Measurements from ENCODE around the gene UGT1A10.
"Not testable (repeated sequence)": the region's sequence is repeated elsewhere in the genome, so short reads cannot be mapped to it uniquely, and the experiment has no call there.

The UGT1A10 gene

GRCh38 chr2:233692648-233693047 lies 56.4 kb downstream of the UGT1A10 start, which contains the start of gene UGT1A6:
UGT1A6 (plus strand) TSS chr2:233692890; CDS start chr2:233693005, 115 bp downstream.
- DNase-seq (ENCODE audit: low read depth, low spot score): no peak

DNA sequence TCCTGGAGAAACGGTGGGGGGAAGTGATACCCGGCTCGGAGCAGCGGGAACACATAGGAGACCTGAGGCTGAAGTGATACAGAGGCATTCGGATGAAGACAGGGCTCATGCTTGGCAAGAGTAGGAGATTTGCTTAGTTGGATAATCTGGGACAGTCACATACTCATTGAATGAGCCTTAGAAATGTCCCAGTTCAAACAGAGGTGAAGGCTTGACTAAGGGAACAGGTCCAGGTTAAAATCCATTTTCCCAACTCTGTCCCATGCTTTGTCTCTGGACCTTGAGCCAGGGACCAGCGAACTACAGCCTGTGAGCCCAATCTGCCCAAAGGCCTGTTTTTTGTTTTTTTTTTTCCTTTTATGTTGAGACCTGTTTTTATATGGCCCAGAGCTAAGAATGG lies 57.7 kb downstream of the UGT1A10 start:
- no peak for DNase-seq (ENCODE audit: low read depth, low spot score)

GRCh38 chr2:233698740-233699139 lies 62.5 kb downstream of the UGT1A10 start:
- DNase-seq (ENCODE audit: low read depth, low spot score): no peak

DNA sequence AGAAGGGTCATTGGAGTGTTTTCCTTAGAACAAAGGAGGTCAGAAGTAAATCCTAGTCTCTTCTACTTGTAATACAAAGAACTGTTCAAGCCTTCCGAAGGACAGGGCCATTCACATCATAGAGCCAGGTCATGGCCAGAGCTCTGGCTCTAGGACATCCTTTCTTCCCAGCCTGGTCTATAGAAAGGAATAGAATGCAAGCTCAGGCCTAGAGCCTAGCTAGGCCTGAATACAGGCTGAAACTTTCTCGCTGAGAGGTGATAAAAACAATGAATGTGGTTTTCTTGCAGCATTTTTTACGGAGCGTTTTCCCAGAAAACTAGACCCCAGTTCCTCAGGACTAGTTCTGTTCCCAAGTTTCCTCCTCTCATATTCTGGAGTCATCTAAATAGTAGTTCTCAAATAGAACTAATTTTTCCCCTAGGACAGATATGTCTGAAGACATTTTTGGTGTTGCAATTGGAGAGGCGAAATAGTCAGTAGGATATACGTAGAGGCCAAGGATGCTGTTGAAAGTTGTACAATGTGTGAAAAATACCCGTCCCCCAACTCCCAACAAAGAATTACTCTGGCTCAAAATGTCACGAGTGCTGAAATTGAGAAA lies 63.3 kb downstream of the UGT1A10 start:
- no peak for DNase-seq (ENCODE audit: low read depth, low spot score)

- DNase-seq (ENCODE audit: low read depth, low spot score): no peak
Observed at GRCh38 chr2:233700028-233700635, 63.9 kb downstream of the UGT1A10 start.

GRCh38 chr2:233700842-233701241 lies 64.6 kb downstream of the UGT1A10 start:
- not testable (repeated sequence) for DNase-seq (ENCODE audit: low read depth, low spot score)

- no peak for DNase-seq (ENCODE audit: low read depth, low spot score)
Observed at GRCh38 chr2:233702238-233702637, 66.0 kb downstream of the UGT1A10 start.

DNA sequence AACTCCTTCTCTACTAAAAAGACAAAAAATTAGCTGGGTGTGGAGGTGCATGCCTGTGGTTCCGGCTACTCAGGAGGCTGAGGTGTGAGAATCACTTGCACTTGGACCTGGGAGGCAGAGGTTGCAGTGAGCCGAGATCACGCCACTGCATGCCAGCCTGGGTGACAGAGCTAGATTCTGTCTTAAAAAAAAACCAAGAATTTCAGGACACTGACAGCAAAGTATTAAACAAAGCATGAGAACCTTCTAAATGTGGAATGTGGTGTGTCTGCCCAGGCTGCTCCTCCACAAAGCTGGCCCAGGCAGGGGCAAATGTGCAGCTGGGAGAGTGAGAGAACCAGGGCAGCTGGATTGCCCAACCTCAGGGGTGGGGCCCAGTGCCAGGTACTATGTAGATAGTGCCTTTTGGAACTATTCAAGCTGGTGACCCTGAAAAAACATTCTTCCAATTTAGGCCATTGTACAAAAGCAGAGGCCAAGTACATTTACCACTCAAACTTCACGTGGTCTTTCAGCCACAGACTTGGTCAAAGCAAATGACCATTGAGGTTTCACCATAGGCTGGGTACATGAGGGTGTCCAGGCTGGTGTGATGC lies 69.8 kb downstream of the UGT1A10 start:
- no peak for DNase-seq (ENCODE audit: low read depth, low spot score)

DNA sequence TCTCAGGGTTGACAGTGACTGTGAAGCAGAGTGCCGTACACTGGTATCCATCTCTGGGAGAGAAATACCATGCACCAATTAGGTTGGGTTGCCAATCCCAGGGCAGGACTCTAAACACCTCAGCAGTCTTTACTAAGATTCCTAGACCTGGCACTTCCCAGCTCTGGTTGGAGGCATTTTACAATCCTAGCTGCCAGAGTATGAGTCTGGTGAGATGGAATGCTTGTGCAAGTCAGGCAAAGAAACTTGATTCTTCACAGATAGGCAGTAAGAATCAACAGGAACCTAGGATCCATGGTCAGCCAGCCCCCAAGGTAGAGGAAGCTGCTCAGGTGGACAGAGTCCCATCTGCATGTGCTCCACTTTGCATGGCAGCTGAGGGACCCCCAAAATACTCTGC lies 70.5 kb downstream of the UGT1A10 start:
- no peak for DNase-seq (ENCODE audit: low read depth, low spot score)

- no peak for DNase-seq (ENCODE audit: low read depth, low spot score)
Observed at GRCh38 chr2:233707940-233708644, 71.8 kb downstream of the UGT1A10 start.

GRCh38 chr2:233708942-233709341 lies 72.7 kb downstream of the UGT1A10 start:
- no peak for DNase-seq (ENCODE audit: low read depth, low spot score)

DNA sequence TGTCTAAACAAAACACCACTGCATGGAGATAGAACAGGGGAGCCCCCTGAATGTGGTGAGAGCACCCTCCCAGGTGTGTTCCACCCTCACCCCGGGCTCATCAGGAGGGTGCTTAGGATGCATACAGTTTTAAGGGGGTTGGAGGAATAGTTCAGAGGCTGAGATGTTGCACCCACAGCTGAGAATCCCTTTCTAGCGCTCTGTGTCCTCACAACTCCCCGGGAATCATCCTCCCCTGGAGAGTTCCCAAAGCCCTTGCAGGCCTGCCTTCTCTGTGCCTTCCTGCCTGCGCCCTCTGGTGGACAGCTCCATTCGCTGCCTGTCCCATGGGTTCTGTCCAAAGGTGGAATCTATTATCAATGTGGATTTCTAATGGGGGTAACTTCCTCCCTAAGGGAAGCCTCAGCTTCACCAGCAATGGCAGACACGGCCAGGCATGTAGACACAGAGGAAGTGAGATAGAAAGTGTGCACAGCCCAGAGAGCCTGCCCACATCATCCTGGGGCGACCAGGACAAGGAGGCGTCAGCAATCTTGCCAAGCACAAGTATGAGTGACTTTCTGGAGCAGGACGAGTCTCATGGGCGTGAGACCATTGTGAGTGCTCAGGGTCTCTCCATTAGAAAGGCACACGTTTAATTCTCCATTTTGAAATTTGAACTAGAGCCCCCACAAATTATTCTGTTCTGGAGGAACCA lies 75.2 kb downstream of the UGT1A10 start:
- DNase-seq (ENCODE audit: low read depth, low spot score): peak; percentile 20

DNA sequence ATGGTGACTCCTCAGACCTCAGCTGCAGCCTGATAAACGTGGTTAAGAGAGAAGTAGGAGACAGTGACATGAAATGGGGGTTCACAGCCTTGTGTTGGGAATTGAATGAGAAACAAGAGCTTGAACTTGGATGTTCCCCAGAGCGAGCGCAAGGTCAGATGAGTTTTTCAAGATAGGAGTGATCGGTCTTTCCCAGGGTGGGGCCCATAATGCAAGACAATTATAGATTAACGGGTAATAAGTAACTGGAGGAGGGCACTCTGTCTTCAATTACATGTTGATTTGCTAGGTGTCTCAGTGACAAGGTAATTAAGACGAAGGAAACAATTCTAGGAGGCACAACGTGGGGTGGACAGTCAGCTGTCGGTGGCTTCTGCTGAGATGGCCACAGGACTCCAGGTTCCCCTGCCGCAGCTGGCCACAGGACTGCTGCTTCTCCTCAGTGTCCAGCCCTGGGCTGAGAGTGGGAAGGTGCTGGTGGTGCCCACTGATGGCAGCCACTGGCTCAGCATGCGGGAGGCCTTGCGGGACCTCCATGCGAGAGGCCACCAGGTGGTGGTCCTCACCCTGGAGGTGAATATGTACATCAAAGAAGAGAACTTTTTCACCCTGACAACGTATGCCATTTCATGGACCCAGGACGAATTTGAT lies 76.5 kb downstream of the UGT1A10 start, which contains the start of gene UGT1A5:
Gene UGT1A5 (plus strand): TSS at position 297 of the 651 bp plus-strand sequence. CDS start 85 bp downstream, at position 382.
- no peak for DNase-seq (ENCODE audit: low read depth, low spot score)

DNA sequence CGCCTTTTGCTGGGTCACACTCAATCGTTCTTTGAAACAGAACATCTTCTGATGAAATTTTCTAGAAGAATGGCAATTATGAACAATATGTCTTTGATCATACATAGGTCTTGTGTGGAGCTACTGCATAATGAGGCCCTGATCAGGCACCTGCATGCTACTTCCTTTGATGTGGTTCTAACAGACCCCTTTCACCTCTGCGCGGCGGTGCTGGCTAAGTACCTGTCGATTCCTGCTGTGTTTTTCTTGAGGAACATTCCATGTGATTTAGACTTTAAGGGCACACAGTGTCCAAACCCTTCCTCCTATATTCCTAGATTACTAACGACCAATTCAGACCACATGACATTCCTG lies 77.0 kb downstream of the UGT1A10 start:
- no peak for DNase-seq (ENCODE audit: low read depth, low spot score)

GRCh38 chr2:233714121-233714520 lies 77.9 kb downstream of the UGT1A10 start:
- DNase-seq (ENCODE audit: low read depth, low spot score): no peak

- no peak for DNase-seq (ENCODE audit: low read depth, low spot score)
Observed at GRCh38 chr2:233718552-233718951, 82.3 kb downstream of the UGT1A10 start, which contains the start of gene UGT1A4. UGT1A4 (plus strand) TSS chr2:233718736; CDS start chr2:233718821, 85 bp downstream.

- no peak for DNase-seq (ENCODE audit: low read depth, low spot score)
Observed at GRCh38 chr2:233728723-233729301, 92.6 kb downstream of the UGT1A10 start, which contains the start of gene UGT1A3. UGT1A3 (plus strand) TSS chr2:233729042; CDS start chr2:233729127, 85 bp downstream.

DNA sequence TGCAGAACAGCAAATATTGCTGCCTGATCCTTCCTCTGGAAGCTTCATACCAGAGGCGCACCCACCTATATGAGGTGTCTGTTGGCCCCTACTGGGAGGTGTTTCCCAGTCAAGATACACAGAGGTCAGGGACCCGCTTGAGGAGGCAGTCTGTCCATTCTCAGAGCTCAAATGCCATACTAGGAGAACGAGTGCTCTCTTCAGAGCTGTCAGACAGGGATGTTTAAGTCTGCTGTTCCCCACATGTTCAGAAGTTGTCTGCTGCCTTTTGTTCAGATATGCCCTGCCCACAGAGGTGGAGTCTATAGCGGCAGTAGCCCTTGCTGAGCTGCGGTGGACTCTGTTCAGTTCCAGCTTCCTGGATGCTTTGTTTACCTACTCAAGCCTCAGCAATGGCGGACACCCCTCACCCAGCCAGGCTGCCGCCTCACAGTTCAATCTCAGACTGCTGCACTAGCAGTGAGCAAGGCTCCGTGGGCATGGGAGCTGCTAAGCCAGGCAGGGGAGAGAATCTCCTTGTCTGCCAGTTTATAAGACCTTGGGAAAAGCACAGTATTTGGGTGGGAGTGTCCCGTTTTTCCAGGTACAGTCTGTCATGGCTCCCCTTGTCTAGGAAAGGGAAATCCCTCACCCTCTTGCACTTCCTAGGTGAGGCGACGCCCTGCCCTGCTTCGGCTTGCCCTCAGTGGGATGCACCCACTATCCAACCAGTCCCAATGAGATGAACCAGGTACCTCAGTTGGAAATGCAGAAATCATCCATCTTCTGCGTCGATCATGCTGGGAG lies 100.8 kb downstream of the UGT1A10 start:
- DNase-seq (ENCODE audit: low read depth, low spot score): not testable (repeated sequence)

- DNase-seq (ENCODE audit: low read depth, low spot score): no peak
Observed at GRCh38 chr2:233740870-233741269, 104.6 kb downstream of the UGT1A10 start.
